Measurements from ENCODE around the gene KREMEN1. TPM values are rescaled to one million over a fixed set of nuclear protein-coding genes. Genes with fewer than 3 reads are reported as not detected.

The KREMEN1 gene
- total and polyA plus RNA-seq, 5 donors from 2014 or later, result 0.10 TPM; not detected in 4

DNA sequence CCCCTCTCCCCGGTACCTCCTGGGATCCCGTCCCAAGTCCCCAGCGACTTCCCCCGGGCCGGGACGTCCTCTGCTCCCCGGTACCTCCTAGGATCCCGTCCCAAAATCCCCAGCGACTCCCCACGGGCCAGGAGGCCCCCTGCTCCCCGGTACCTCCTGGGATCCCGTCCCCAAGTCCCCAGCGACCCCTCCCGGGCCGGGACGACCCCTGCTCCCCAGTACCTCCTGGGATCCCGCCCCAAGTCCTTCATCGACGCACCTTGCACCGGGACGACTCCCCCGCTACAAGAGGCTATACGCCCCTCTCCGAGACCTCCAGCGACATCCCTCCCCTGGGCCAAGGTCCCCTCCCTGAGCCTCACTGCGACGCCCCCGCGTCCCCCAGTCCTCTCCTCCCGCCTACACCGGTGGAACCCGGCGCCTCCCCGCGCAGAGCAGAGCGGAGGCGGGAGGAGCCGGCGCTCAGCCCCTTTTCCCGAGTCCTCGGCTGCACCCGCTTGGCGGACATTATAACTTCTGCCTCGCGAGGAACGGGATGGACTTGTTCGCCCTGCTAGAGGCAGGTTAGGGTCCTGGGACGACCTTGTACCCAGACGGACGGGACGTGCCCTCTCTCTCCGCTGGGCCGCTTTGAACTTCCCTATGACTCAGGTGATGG is 912 bp downstream of the KREMEN1 start:
- Mint-ChIP-seq H3K9me3 (peaks cover 0 to 4% (median 0%) of the 10 kb centered on the region in 7 donors), H3K4me3 (peak overlapping the region; percentile 43 to 78 (median 66)), H3K4me1 (peaks cover 0 to 21% (median 6%) of the 10 kb centered on the region in 4 donors), H3K27ac (no peak overlapping the region), H3K27me3 (peaks cover 68% of the 10 kb centered on the region), H3K36me3 (no peaks in the 10 kb centered on the region)
- H3K27me3 ChIP-seq (ENCODE audit: control insufficient read depth, insufficient read depth, low read length), result peaks cover 24% of the 10 kb centered on the region
- H3K4me1 ChIP-seq (ENCODE audit: control insufficient read depth, insufficient read depth, low read length, poor library complexity, severe bottlenecking), result peaks cover 30% of the 10 kb centered on the region
- H3K4me3 ChIP-seq (ENCODE audit: low read depth, low read length), result no peak overlapping the region
- ATAC-seq (ENCODE audit: low read depth in 2 of 2) (no peak), DNase-seq (peak in 1 of 3 donors; percentile 10)
- H3K36me3 ChIP-seq (ENCODE audit: control insufficient read depth, insufficient read depth, low read length), result no peaks in the 10 kb centered on the region
- no peaks in the 10 kb centered on the region for H3K9me3 ChIP-seq (ENCODE audit: control insufficient read depth in 2 of 2, low read length in 2 of 2)
- no peak overlapping the region for H3K27ac ChIP-seq (ENCODE audit: insufficient read depth, low read length, poor library complexity, severe bottlenecking)

- ATAC-seq (ENCODE audit: low read depth in 2 of 2), result no peak
- no peak for DNase-seq
- peaks cover 69% of the 10 kb centered on the region for H3K27me3 Mint-ChIP-seq
- H3K9me3 ChIP-seq (ENCODE audit: control insufficient read depth in 2 of 2, low read length in 2 of 2), result no peaks in the 10 kb centered on the region
- H3K4me1 ChIP-seq (ENCODE audit: control insufficient read depth, insufficient read depth, low read length, poor library complexity, severe bottlenecking), result peaks cover 30% of the 10 kb centered on the region
- peak overlapping the region; percentile 58 to 78 (median 68) for H3K4me3 Mint-ChIP-seq
- no peak overlapping the region for H3K27ac ChIP-seq (ENCODE audit: insufficient read depth, low read length, poor library complexity, severe bottlenecking)
- H3K4me3 ChIP-seq (ENCODE audit: low read depth, low read length), result no peak overlapping the region
- peaks cover 24% of the 10 kb centered on the region for H3K27me3 ChIP-seq (ENCODE audit: control insufficient read depth, insufficient read depth, low read length)
- H3K9me3 Mint-ChIP-seq, result peaks cover 0 to 4% (median 0%) of the 10 kb centered on the region in 7 donors
- H3K36me3 Mint-ChIP-seq, result no peaks in the 10 kb centered on the region
- H3K36me3 ChIP-seq (ENCODE audit: control insufficient read depth, insufficient read depth, low read length), result no peaks in the 10 kb centered on the region
- no peak overlapping the region for H3K27ac Mint-ChIP-seq
- H3K4me1 Mint-ChIP-seq, result peaks cover 0 to 21% (median 6%) of the 10 kb centered on the region in 4 donors
Measured at GRCh38 chr22:29074276-29074772, 1.5 kb downstream of the KREMEN1 start.

GRCh38 chr22:29078036-29078868 is 5.4 kb downstream of the KREMEN1 start:
- ATAC-seq (ENCODE audit: low read depth in 2 of 2) (no peak), DNase-seq (no peak)
- peaks cover 12% of the 10 kb centered on the region for H3K4me1 ChIP-seq (ENCODE audit: control insufficient read depth, insufficient read depth, low read length, poor library complexity, severe bottlenecking)
- no peaks in the 10 kb centered on the region for H3K9me3 ChIP-seq (ENCODE audit: control insufficient read depth in 2 of 2, low read length in 2 of 2)
- no peaks in the 10 kb centered on the region for H3K36me3 ChIP-seq (ENCODE audit: control insufficient read depth, insufficient read depth, low read length)
- peaks cover 67% of the 10 kb centered on the region for H3K27me3 Mint-ChIP-seq
- H3K27me3 ChIP-seq (ENCODE audit: control insufficient read depth, insufficient read depth, low read length), result peaks cover 23% of the 10 kb centered on the region
- no peak overlapping the region for H3K27ac Mint-ChIP-seq
- peaks cover 0 to 6% (median 0%) of the 10 kb centered on the region in 4 donors for H3K4me1 Mint-ChIP-seq
- no peak overlapping the region for H3K27ac ChIP-seq (ENCODE audit: insufficient read depth, low read length, poor library complexity, severe bottlenecking)
- H3K36me3 Mint-ChIP-seq, result no peaks in the 10 kb centered on the region
- H3K4me3 ChIP-seq (ENCODE audit: low read depth, low read length), result no peak overlapping the region
- H3K9me3 Mint-ChIP-seq, result no peaks in the 10 kb centered on the region
- H3K4me3 Mint-ChIP-seq, result no peak overlapping the region

GRCh38 chr22:29078869-29079207 is 6.0 kb downstream of the KREMEN1 start:
- Histone ChIP-seq H3K4me3 (ENCODE audit: low read depth, low read length) (no peak overlapping the region), H3K27ac (ENCODE audit: insufficient read depth, low read length, poor library complexity, severe bottlenecking) (no peak overlapping the region), H3K36me3 (ENCODE audit: control insufficient read depth, insufficient read depth, low read length) (no peaks in the 10 kb centered on the region), H3K9me3 (ENCODE audit: control insufficient read depth in 2 of 2, low read length in 2 of 2) (no peaks in the 10 kb centered on the region), H3K4me1 (ENCODE audit: control insufficient read depth, insufficient read depth, low read length, poor library complexity, severe bottlenecking) (peaks cover 6% of the 10 kb centered on the region), H3K27me3 (ENCODE audit: control insufficient read depth, insufficient read depth, low read length) (peaks cover 23% of the 10 kb centered on the region)
- Mint-ChIP-seq H3K9me3 (no peaks in the 10 kb centered on the region), H3K4me3 (no peak overlapping the region), H3K36me3 (no peaks in the 10 kb centered on the region), H3K27ac (no peak overlapping the region), H3K27me3 (peaks cover 62% of the 10 kb centered on the region), H3K4me1 (peaks cover 0 to 6% (median 0%) of the 10 kb centered on the region in 4 donors)
- no peak for DNase-seq
- ATAC-seq (ENCODE audit: low read depth in 2 of 2), result no peak

- H3K9me3 ChIP-seq (ENCODE audit: control insufficient read depth in 2 of 2, low read length in 2 of 2), result no peaks in the 10 kb centered on the region
- no peak overlapping the region for H3K4me3 ChIP-seq (ENCODE audit: low read depth, low read length)
- ATAC-seq (ENCODE audit: low read depth in 2 of 2) (no peak), DNase-seq (no peak)
- Mint-ChIP-seq H3K36me3 (no peaks in the 10 kb centered on the region), H3K4me3 (no peak overlapping the region), H3K9me3 (no peaks in the 10 kb centered on the region), H3K27ac (no peak overlapping the region), H3K4me1 (peaks cover 0 to 3% (median 0%) of the 10 kb centered on the region in 4 donors), H3K27me3 (peaks cover 57% of the 10 kb centered on the region)
- no peaks in the 10 kb centered on the region for H3K36me3 ChIP-seq (ENCODE audit: control insufficient read depth, insufficient read depth, low read length)
- peaks cover under 1% of the 10 kb centered on the region for H3K4me1 ChIP-seq (ENCODE audit: control insufficient read depth, insufficient read depth, low read length, poor library complexity, severe bottlenecking)
- H3K27ac ChIP-seq (ENCODE audit: insufficient read depth, low read length, poor library complexity, severe bottlenecking), result no peak overlapping the region
- peaks cover 20% of the 10 kb centered on the region for H3K27me3 ChIP-seq (ENCODE audit: control insufficient read depth, insufficient read depth, low read length)
Measured at GRCh38 chr22:29079218-29079901, 6.5 kb downstream of the KREMEN1 start.

DNA sequence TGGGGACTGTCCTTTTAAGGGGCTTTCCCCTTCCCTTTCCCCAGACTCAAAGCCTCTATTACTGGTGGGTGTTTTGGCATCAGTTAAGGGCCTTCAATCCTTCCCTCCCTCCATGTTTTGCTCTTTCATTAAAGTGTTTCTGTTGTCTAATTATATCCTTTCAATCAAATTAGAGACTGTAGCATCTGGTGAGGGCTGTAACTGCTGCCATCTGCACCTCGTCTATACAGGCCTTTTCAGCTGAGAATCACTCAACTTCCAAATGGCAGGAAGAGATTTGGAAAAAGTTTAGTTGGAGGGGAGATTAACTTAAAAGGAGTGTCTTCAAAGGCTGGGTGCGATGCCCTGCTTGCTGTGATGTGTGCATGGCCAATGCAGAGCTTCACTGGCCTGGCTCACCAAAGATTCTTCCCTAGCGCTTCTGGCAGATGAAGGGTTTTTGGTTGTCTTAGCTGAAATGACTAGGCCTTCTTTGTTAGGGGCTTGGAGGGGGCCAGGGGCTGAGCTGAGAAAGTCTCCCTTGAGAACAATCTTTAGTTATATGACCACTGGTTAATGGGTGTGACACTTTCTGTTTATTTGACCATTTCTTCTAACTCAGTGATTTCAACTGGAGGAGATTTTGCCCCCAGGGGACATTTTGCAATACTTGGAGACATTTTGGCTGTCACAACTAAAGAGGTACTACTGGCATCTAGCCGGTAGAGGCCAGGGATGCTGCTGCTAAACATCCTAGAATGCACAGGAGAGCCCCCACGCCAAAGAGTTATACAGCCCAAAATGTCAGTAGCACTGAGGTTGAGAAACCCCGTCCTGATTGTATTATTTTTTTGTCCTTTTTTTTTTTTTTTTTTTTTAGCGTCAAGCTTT is 7.5 kb downstream of the KREMEN1 start:
- Mint-ChIP-seq H3K27me3 (peaks cover 51% of the 10 kb centered on the region), H3K36me3 (no peaks in the 10 kb centered on the region), H3K9me3 (no peaks in the 10 kb centered on the region), H3K4me3 (no peak overlapping the region), H3K27ac (no peak overlapping the region), H3K4me1 (no peaks in the 10 kb centered on the region)
- no peaks in the 10 kb centered on the region for H3K36me3 ChIP-seq (ENCODE audit: control insufficient read depth, insufficient read depth, low read length)
- H3K4me3 ChIP-seq (ENCODE audit: low read depth, low read length), result no peak overlapping the region
- H3K27me3 ChIP-seq (ENCODE audit: control insufficient read depth, insufficient read depth, low read length), result peaks cover 10% of the 10 kb centered on the region
- no peak for DNase-seq
- no peaks in the 10 kb centered on the region for H3K4me1 ChIP-seq (ENCODE audit: control insufficient read depth, insufficient read depth, low read length, poor library complexity, severe bottlenecking)
- ATAC-seq (ENCODE audit: low read depth in 2 of 2), result no peak
- H3K9me3 ChIP-seq (ENCODE audit: control insufficient read depth in 2 of 2, low read length in 2 of 2), result no peaks in the 10 kb centered on the region
- H3K27ac ChIP-seq (ENCODE audit: insufficient read depth, low read length, poor library complexity, severe bottlenecking), result no peak overlapping the region
